Hepatocyte (in vitro differentiated cells): ENCODE measurements around the gene TM7SF2. TPM values are rescaled to one million over a fixed set of nuclear protein-coding genes. Genes with fewer than 3 reads are reported as not detected.

Experiments
- DNase-seq: peaks from one replicate; pipeline ENCODE4 v3.0.0-alpha.2; 2016; ENCODE audit warnings: low spot score
- H2AFZ ChIP-seq: fragments of 200-600 bp; sonication (generic); 2 replicates; pipeline ENCODE4 v1.6.0; 2016; ENCODE audit warnings: antibody characterized with exemption, mild to moderate bottlenecking
- H3K27ac ChIP-seq: fragments of 200-600 bp; sonication (generic); 2 replicates; pipeline ENCODE4 v1.5.1; 2016; ENCODE audit warnings: mild to moderate bottlenecking
- H3K27me3 ChIP-seq: fragments of 200-600 bp; sonication (generic); 2 replicates; pipeline ENCODE4 v1.6.1; 2016
- H3K36me3 ChIP-seq: fragments of 200-600 bp; sonication (generic); replicated peaks from 2 replicates; pipeline ENCODE4 v1.5.1; 2016; ENCODE audit warnings: low read depth; ENCODE audit not compliant: insufficient read depth
- H3K4me1 ChIP-seq: fragments of 200-600 bp; sonication (generic); 2 replicates; pipeline ENCODE4 v1.5.1; 2016; ENCODE audit warnings: mild to moderate bottlenecking, moderate library complexity; ENCODE audit not compliant: insufficient read depth
- H3K4me2 ChIP-seq: fragments of 200-600 bp; sonication (generic); 2 replicates; pipeline ENCODE4 v1.6.0; 2016
- H3K4me3 ChIP-seq: fragments of 200-600 bp; sonication (generic); 2 replicates; pipeline ENCODE4 v1.5.1; 2016; ENCODE audit warnings: mild to moderate bottlenecking
- H3K79me2 ChIP-seq: fragments of 200-600 bp; sonication (generic); 2 replicates; pipeline ENCODE4 v1.6.0; 2017; ENCODE audit warnings: mild to moderate bottlenecking
- H3K9me2 ChIP-seq: fragments of 200-600 bp; sonication (generic); replicated peaks from 2 replicates; pipeline ENCODE4 v1.6.0; 2017; ENCODE audit warnings: mild to moderate bottlenecking; ENCODE audit not compliant: insufficient read depth
- H3K9me3 ChIP-seq: fragments of 200-600 bp; sonication (generic); 2 replicates; pipeline ENCODE4 v1.5.1; 2016; ENCODE audit warnings: low read depth, mild to moderate bottlenecking
- H4K20me1 ChIP-seq: fragments of 200-600 bp; sonication (generic); 2 replicates; pipeline ENCODE4 v1.6.0; 2016; ENCODE audit warnings: mild to moderate bottlenecking; ENCODE audit not compliant: insufficient read depth, poor library complexity, severe bottlenecking
- EZH2 ChIP-seq: fragments of 200-600 bp; sonication (generic); IDR thresholded peaks from 2 replicates; pipeline ENCODE4 v1.6.1; 2016; ENCODE audit warnings: antibody characterized with exemption, mild to moderate bottlenecking, borderline replicate concordance
- EZH2phosphoT487 ChIP-seq: fragments of 200-600 bp; sonication (generic); IDR thresholded peaks from one replicate; pipeline ENCODE4 v1.6.1; 2018; ENCODE audit warnings: antibody characterized with exemption, mild to moderate bottlenecking, low read depth, moderate library complexity; ENCODE audit not compliant: unreplicated experiment, severe bottlenecking
- WGBS: methylation state at CpG from one replicate; pipeline ENCODE4 v1.1.6; 2016; ENCODE audit warnings: low lambda C conversion rate; ENCODE audit errors: missing lambda C conversion rate; 5-methylcytosine and 5-hydroxymethylcytosine counted together
- polyA plus RNA-seq: library from polyadenylated mRNA; unstranded; fragments of >200 nt; fragmentation: Nextera tagmentation; extraction: Ambion mirVana; gene quantifications from 2 replicates; pipeline ENCODE4 v1.2.1, GENCODE V29; 2016
- total RNA-seq: library from RNA; depleted of rRNA; stranded (reverse); fragments of >200 nt; gene quantifications from 2 replicates; pipeline ENCODE4 v1.2.3, GENCODE V29; 2014
- TF ChIP-seq, protein P1 (sequence below): fragments of 200-600 bp; sonication (generic); IDR thresholded peaks from 2 replicates; pipeline ENCODE4 v1.5.1; 2016; ENCODE audit warnings: antibody characterized with exemption, mild to moderate bottlenecking; ENCODE audit not compliant: poor library complexity

TM7SF2 gene
- total and polyA plus RNA-seq, 2 experiments from 2014 or later: 133 to 209 TPM

DNA sequence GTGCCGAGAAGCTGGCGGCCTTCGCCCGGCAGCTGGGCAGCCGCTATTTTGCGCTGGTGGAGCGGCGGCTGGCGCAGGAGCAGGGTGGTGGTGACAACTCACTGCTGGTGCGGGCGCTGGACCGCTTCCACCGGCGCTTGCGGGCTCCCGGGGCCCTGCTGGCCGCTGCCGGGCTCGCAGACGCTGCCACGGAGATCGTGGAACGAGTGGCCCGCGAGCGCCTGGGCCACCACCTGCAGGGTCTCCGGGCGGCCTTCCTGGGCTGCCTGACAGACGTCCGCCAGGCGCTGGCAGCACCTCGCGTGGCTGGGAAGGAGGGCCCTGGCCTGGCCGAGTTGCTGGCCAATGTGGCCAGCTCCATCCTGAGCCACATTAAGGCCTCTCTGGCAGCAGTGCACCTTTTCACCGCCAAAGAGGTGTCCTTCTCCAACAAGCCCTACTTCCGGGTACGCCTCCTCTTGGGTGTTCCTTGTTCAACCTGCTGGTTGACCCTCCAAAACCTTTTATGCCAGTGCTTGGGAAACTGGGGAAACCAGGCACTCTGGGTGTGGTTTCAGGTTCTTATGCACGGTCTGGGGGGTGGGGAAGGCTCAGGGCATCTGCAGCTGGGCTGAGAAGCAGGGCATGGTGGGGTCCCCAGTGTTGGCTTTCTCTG is 3.1 kb upstream of the TM7SF2 start:
- no peaks in the 10 kb centered on the region for H3K9me3 ChIP-seq
- H3K79me2 ChIP-seq: peaks cover 23% of the 10 kb centered on the region
- no peaks in the 10 kb centered on the region for H3K36me3 ChIP-seq
- peaks cover 13% of the 10 kb centered on the region for H3K4me1 ChIP-seq
- no peak overlapping the region for H3K4me2 ChIP-seq
- no peak overlapping the region for H3K4me3 ChIP-seq
- H3K27ac ChIP-seq: no peak overlapping the region
- H3K27me3 ChIP-seq: no peaks in the 10 kb centered on the region
- H2AFZ ChIP-seq: no peak overlapping the region
- H4K20me1 ChIP-seq: no peaks in the 10 kb centered on the region
- no peak for DNase-seq
- TF ChIP-seq EZH2phosphoT487: no peak
- TF ChIP-seq, protein P1, sequence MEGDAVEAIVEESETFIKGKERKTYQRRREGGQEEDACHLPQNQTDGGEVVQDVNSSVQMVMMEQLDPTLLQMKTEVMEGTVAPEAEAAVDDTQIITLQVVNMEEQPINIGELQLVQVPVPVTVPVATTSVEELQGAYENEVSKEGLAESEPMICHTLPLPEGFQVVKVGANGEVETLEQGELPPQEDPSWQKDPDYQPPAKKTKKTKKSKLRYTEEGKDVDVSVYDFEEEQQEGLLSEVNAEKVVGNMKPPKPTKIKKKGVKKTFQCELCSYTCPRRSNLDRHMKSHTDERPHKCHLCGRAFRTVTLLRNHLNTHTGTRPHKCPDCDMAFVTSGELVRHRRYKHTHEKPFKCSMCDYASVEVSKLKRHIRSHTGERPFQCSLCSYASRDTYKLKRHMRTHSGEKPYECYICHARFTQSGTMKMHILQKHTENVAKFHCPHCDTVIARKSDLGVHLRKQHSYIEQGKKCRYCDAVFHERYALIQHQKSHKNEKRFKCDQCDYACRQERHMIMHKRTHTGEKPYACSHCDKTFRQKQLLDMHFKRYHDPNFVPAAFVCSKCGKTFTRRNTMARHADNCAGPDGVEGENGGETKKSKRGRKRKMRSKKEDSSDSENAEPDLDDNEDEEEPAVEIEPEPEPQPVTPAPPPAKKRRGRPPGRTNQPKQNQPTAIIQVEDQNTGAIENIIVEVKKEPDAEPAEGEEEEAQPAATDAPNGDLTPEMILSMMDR: no peak
- TF ChIP-seq EZH2: no peak
- WGBS: 97% methylated on average over 31 of the region's 38 CpGs
- H3K9me2 ChIP-seq: no peaks in the 10 kb centered on the region

DNA sequence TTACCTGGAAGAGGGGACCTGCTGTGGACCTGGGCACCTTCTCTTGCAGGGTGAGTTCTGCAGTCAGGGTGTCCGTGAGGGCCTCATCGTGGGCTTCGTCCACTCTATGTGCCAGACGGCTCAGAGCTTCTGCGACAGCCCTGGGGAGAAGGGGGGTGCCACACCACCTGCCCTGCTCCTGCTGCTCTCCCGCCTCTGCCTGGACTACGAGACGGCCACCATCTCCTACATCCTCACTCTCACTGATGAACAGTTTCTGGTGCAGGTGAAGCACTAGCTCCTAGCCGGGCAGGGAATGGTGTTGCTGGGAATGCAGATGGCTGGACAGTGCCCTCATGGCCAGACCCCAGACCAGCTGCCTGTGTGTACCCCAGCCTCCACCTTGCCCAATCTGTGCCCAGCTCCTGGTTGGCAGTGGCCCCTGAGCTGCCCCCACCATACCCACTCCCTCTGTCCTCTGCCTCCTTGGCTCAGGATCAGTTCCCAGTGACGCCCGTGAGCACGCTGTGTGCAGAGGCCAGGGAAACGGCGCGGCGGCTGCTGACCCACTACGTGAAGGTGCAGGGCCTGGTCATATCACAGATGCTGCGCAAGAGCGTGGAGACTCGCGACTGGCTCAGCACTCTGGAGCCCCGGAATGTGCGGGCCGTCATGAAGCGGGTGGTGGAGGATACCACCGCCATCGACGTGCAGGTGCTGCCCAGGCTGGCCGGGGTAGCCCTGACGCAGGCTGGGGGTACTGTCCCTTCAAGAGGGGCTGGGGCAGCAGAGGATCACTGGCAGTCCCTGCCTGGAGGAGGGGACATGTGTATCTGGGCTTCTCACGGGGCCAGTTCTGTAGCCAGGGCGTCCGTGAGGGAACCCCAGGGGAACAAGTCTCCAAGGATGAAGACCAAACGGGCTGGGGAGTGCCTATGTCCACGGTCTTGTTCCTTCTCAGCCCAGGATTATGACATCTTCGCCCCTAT is 2.2 kb upstream of the TM7SF2 start:
- Histone ChIP-seq H4K20me1 (no peaks in the 10 kb centered on the region), H3K27me3 (no peaks in the 10 kb centered on the region), H3K36me3 (no peaks in the 10 kb centered on the region), H3K4me3 (no peak overlapping the region), H3K4me2 (no peak overlapping the region), H3K9me3 (no peaks in the 10 kb centered on the region), H3K9me2 (no peaks in the 10 kb centered on the region), H3K27ac (no peak overlapping the region), H3K79me2 (peaks cover 26% of the 10 kb centered on the region), H2AFZ (no peak overlapping the region), H3K4me1 (peaks cover 17% of the 10 kb centered on the region)
- WGBS: 93% methylated on average over 36 of the region's 36 CpGs
- DNase-seq: no peak
- no peak for TF ChIP-seq EZH2phosphoT487
- no peak for TF ChIP-seq EZH2
- TF ChIP-seq, protein P1: no peak

DNA sequence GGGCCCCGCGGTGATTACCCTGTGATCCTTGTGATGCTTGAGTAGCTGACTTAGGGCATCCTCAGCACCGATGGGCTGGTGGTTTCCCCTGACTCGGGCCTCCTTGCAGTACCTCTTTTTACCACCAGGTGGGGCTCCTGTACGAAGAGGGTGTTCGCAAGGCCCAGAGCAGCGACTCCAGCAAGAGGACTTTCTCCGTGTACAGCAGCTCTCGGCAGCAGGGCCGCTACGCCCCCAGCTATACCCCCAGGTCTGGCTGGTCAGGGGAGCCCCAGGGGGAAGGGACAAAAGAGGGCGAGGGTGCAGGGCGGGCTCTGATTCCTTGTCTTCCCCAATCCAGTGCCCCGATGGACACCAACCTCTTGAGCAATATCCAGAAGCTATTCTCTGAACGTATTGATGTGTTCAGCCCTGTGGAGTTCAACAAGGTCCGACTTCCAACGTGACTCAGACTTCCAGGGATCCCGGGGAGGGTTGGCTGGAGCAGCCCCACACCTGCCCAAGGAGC is 1.3 kb upstream of the TM7SF2 start:
- Histone ChIP-seq H3K27me3 (no peaks in the 10 kb centered on the region), H3K36me3 (no peaks in the 10 kb centered on the region), H3K4me3 (no peak overlapping the region), H3K4me1 (peaks cover 17% of the 10 kb centered on the region), H3K79me2 (peaks cover 29% of the 10 kb centered on the region), H3K9me3 (no peaks in the 10 kb centered on the region), H3K4me2 (peak overlapping the region; percentile 49), H2AFZ (no peak overlapping the region), H4K20me1 (no peaks in the 10 kb centered on the region), H3K27ac (peak overlapping the region; percentile 45), H3K9me2 (no peaks in the 10 kb centered on the region)
- 15% methylated on average over 18 of the region's 18 CpGs for WGBS
- TF ChIP-seq EZH2phosphoT487: no peak
- TF ChIP-seq, protein P1: peak; percentile 92
- peak; percentile 92 for DNase-seq
